Muscle of back (tissue), 11 donors: Measurements from ENCODE around the gene C6orf89. TPM values are rescaled to one million over a fixed set of nuclear protein-coding genes. Genes with fewer than 3 reads are reported as not detected.
A peak's percentile ranks its signal among the peaks of the same experiment; 100 is the strongest.

ENCODE experiments used
- DNase-seq, 3 donors: peaks; one replicate each; pipeline versions ENCODE4 v3.0.0 to v3.0.0-alpha.2; 2013
- polyA plus RNA-seq, 10 donors: library from polyadenylated mRNA; unstranded; fragments of 120-200 nt; gene quantifications; one replicate each; pipeline ENCODE4 v1.2.1, GENCODE V29; 2013; ENCODE audit not compliant: insufficient read length in 10 of 10

Gene C6orf89
- polyA plus RNA-seq, 10 donors: 29.5 to 40.8 (median 34.7) TPM

- DNase-seq: no peak
Observed at GRCh38 chr6:36850021-36850420, 35.7 kb upstream of the C6orf89 start.

GRCh38 chr6:36851149-36851614 lies 34.6 kb upstream of the C6orf89 start:
- DNase-seq: peak; percentile 74 to 89 (median 87)

GRCh38 chr6:36851626-36852025 lies 34.1 kb upstream of the C6orf89 start:
- no peak for DNase-seq

- DNase-seq: no peak
Observed at GRCh38 chr6:36852481-36853147, 33.1 kb upstream of the C6orf89 start.

GRCh38 chr6:36853325-36853724 lies 32.4 kb upstream of the C6orf89 start:
- no peak for DNase-seq

- DNase-seq: no peak
Observed at GRCh38 chr6:36855750-36856149, 30.0 kb upstream of the C6orf89 start.

- no peak for DNase-seq
Observed at GRCh38 chr6:36856277-36856676, 29.5 kb upstream of the C6orf89 start.

GRCh38 chr6:36857325-36857724 lies 28.4 kb upstream of the C6orf89 start:
- no peak for DNase-seq

- peak in 2 of 3 donors; percentile 30 to 54 for DNase-seq
Observed at GRCh38 chr6:36858407-36858981, 27.3 kb upstream of the C6orf89 start.

GRCh38 chr6:36860126-36860525 lies 25.6 kb upstream of the C6orf89 start:
- no peak for DNase-seq

GRCh38 chr6:36862164-36862847 lies 23.4 kb upstream of the C6orf89 start:
- DNase-seq: no peak

- no peak for DNase-seq
Observed at GRCh38 chr6:36862848-36863382, 22.8 kb upstream of the C6orf89 start.

GRCh38 chr6:36863670-36864540 lies 21.8 kb upstream of the C6orf89 start:
- DNase-seq: no peak

GRCh38 chr6:36865835-36866234 lies 19.9 kb upstream of the C6orf89 start:
- no peak for DNase-seq

- DNase-seq: no peak
Observed at GRCh38 chr6:36867471-36868224, 18.1 kb upstream of the C6orf89 start.

- DNase-seq: no peak
Observed at GRCh38 chr6:36871686-36872085, 14.1 kb upstream of the C6orf89 start.

GRCh38 chr6:36873115-36873514 lies 12.6 kb upstream of the C6orf89 start:
- no peak for DNase-seq

- DNase-seq: no peak
Observed at GRCh38 chr6:36873612-36874442, 11.9 kb upstream of the C6orf89 start.

GRCh38 chr6:36874443-36875249 lies 11.1 kb upstream of the C6orf89 start, which contains the start of gene PPIL1:
PPIL1 (minus strand) TSS chr6:36874803; CDS start chr6:36874772, 31 bp downstream.
- peak; percentile 89 to 98 (median 93) for DNase-seq
